ENCODE data around the gene CDK4. TPM values are rescaled to one million over a fixed set of nuclear protein-coding genes. Genes with fewer than 3 reads are reported as not detected.

CDK4 gene
- polyA plus RNA-seq, 2 donors: 22.1 to 52.6 TPM

GRCh38 chr12:57751432-57751787 is 700 bp downstream of the CDK4 start:
- Histone ChIP-seq H3K27ac (ENCODE audit: low read depth in 2 of 2, low read length in 1 of 2) (peak overlapping the region; percentile 71 to 88), H3K4me3 (ENCODE audit: low read depth in 1 of 2, low read length in 2 of 2) (peak overlapping the region; percentile 58 to 72), H3K27me3 (ENCODE audit: control insufficient read depth in 1 of 2, insufficient read depth in 2 of 2, low read length in 2 of 2) (no peaks in the 10 kb centered on the region), H3K9me3 (ENCODE audit: control insufficient read depth in 2 of 2, insufficient read depth in 1 of 2, low read depth in 1 of 2, low read length in 1 of 2) (no peaks in the 10 kb centered on the region), H3K36me3 (ENCODE audit: control insufficient read depth in 2 of 2, insufficient read depth in 2 of 2, low read length in 1 of 2) (peaks cover 0 to 11% of the 10 kb centered on the region in 2 donors), H3K4me1 (ENCODE audit: control insufficient read depth in 2 of 2, insufficient read depth in 2 of 2, low read length in 1 of 2) (peaks cover 6 to 8% of the 10 kb centered on the region in 2 donors)
- 9 to 13% methylated on average over 8 of the region's 8 CpGs for WGBS, 2 donors

GRCh38 chr12:57750561-57751431 is 1.3 kb downstream of the CDK4 start:
- WGBS, 2 donors: 87% methylated on average over 15 of the region's 15 CpGs
- peak overlapping the region in 1 of 2 donors; percentile 88 for H3K27ac ChIP-seq (ENCODE audit: low read depth in 2 of 2, low read length in 1 of 2)
- peak overlapping the region; percentile 58 to 72 for H3K4me3 ChIP-seq (ENCODE audit: low read depth in 1 of 2, low read length in 2 of 2)

GRCh38 chr12:57749061-57749460 is 3.0 kb downstream of the CDK4 start:
- H3K27me3 ChIP-seq (ENCODE audit: control insufficient read depth in 1 of 2, insufficient read depth in 2 of 2, low read length in 2 of 2): no peaks in the 10 kb centered on the region
- peaks cover 0 to 11% of the 10 kb centered on the region in 2 donors for H3K36me3 ChIP-seq (ENCODE audit: control insufficient read depth in 2 of 2, insufficient read depth in 2 of 2, low read length in 1 of 2)
- no peak overlapping the region for H3K27ac ChIP-seq (ENCODE audit: low read depth in 2 of 2, low read length in 1 of 2)
- H3K4me1 ChIP-seq (ENCODE audit: control insufficient read depth in 2 of 2, insufficient read depth in 2 of 2, low read length in 1 of 2): peaks cover 6 to 15% of the 10 kb centered on the region in 2 donors
- WGBS, 2 donors: 92% methylated on average over 5 of the region's 5 CpGs
- no peaks in the 10 kb centered on the region for H3K9me3 ChIP-seq (ENCODE audit: control insufficient read depth in 2 of 2, insufficient read depth in 1 of 2, low read depth in 1 of 2, low read length in 1 of 2)
- H3K4me3 ChIP-seq (ENCODE audit: low read depth in 1 of 2, low read length in 2 of 2): no peak overlapping the region

More at GRCh38 chr12:57750561-57751431, 1.3 kb downstream of the CDK4 start:
- Histone ChIP-seq H3K36me3 (ENCODE audit: control insufficient read depth in 2 of 2, insufficient read depth in 2 of 2, low read length in 1 of 2) (peaks cover 0 to 11% of the 10 kb centered on the region in 2 donors), H3K9me3 (ENCODE audit: control insufficient read depth in 2 of 2, insufficient read depth in 1 of 2, low read depth in 1 of 2, low read length in 1 of 2) (no peaks in the 10 kb centered on the region), H3K27me3 (ENCODE audit: control insufficient read depth in 1 of 2, insufficient read depth in 2 of 2, low read length in 2 of 2) (no peaks in the 10 kb centered on the region), H3K4me1 (ENCODE audit: control insufficient read depth in 2 of 2, insufficient read depth in 2 of 2, low read length in 1 of 2) (peaks cover 6 to 9% of the 10 kb centered on the region in 2 donors)

- H3K4me3 ChIP-seq (ENCODE audit: low read depth in 1 of 2, low read length in 2 of 2): peak overlapping the region in 1 of 2 donors; percentile 95
- H3K27ac ChIP-seq (ENCODE audit: low read depth in 2 of 2, low read length in 1 of 2): peak overlapping the region in 1 of 2 donors; percentile 99
- H3K4me1 ChIP-seq (ENCODE audit: control insufficient read depth in 2 of 2, insufficient read depth in 2 of 2, low read length in 1 of 2): peaks cover under 1 to 11% of the 10 kb centered on the region in 2 donors
- WGBS, 2 donors: 65 to 85% methylated on average over 3 of the region's 3 CpGs
- no peaks in the 10 kb centered on the region for H3K9me3 ChIP-seq (ENCODE audit: control insufficient read depth in 2 of 2, insufficient read depth in 1 of 2, low read depth in 1 of 2, low read length in 1 of 2)
- no peaks in the 10 kb centered on the region for H3K27me3 ChIP-seq (ENCODE audit: control insufficient read depth in 1 of 2, insufficient read depth in 2 of 2, low read length in 2 of 2)
- peaks cover 0 to 11% of the 10 kb centered on the region in 2 donors for H3K36me3 ChIP-seq (ENCODE audit: control insufficient read depth in 2 of 2, insufficient read depth in 2 of 2, low read length in 1 of 2)
Observed at GRCh38 chr12:57746025-57746424, 6.1 kb downstream of the CDK4 start.

GRCh38 chr12:57745485-57745881 is 6.6 kb downstream of the CDK4 start:
- Histone ChIP-seq H3K9me3 (ENCODE audit: control insufficient read depth in 2 of 2, insufficient read depth in 1 of 2, low read depth in 1 of 2, low read length in 1 of 2) (no peaks in the 10 kb centered on the region), H3K4me3 (ENCODE audit: low read depth in 1 of 2, low read length in 2 of 2) (peak overlapping the region; percentile 71 to 95), H3K4me1 (ENCODE audit: control insufficient read depth in 2 of 2, insufficient read depth in 2 of 2, low read length in 1 of 2) (peaks cover 0 to 9% of the 10 kb centered on the region in 2 donors), H3K27ac (ENCODE audit: low read depth in 2 of 2, low read length in 1 of 2) (peak overlapping the region; percentile 92 to 99), H3K36me3 (ENCODE audit: control insufficient read depth in 2 of 2, insufficient read depth in 2 of 2, low read length in 1 of 2) (peaks cover 0 to 7% of the 10 kb centered on the region in 2 donors), H3K27me3 (ENCODE audit: control insufficient read depth in 1 of 2, insufficient read depth in 2 of 2, low read length in 2 of 2) (no peaks in the 10 kb centered on the region)
- 37 to 46% methylated on average over 8 of the region's 8 CpGs for WGBS, 2 donors

- peaks cover 0 to 7% of the 10 kb centered on the region in 2 donors for H3K36me3 ChIP-seq (ENCODE audit: control insufficient read depth in 2 of 2, insufficient read depth in 2 of 2, low read length in 1 of 2)
Observed at GRCh38 chr12:57744777-57745484, 7.2 kb downstream of the CDK4 start, which contains the start of gene TSPAN31. Gene TSPAN31 (plus strand): TSS chr12:57745039. CDS start chr12:57745155, 116 bp downstream.

GRCh38 chr12:57744194-57744776 is 7.8 kb downstream of the CDK4 start:
- Histone ChIP-seq H3K36me3 (ENCODE audit: control insufficient read depth in 2 of 2, insufficient read depth in 2 of 2, low read length in 1 of 2) (peaks cover 0 to 7% of the 10 kb centered on the region in 2 donors), H3K4me3 (ENCODE audit: low read depth in 1 of 2, low read length in 2 of 2) (peak overlapping the region; percentile 44 to 95), H3K27me3 (ENCODE audit: control insufficient read depth in 1 of 2, insufficient read depth in 2 of 2, low read length in 2 of 2) (peaks cover 0 to 7% of the 10 kb centered on the region in 2 donors), H3K27ac (ENCODE audit: low read depth in 2 of 2, low read length in 1 of 2) (peak overlapping the region; percentile 87 to 93), H3K4me1 (ENCODE audit: control insufficient read depth in 2 of 2, insufficient read depth in 2 of 2, low read length in 1 of 2) (peaks cover 0 to 9% of the 10 kb centered on the region in 2 donors), H3K9me3 (ENCODE audit: control insufficient read depth in 2 of 2, insufficient read depth in 1 of 2, low read depth in 1 of 2, low read length in 1 of 2) (no peaks in the 10 kb centered on the region)
- WGBS, 2 donors: 10 to 11% methylated on average over 21 of the region's 21 CpGs

More at GRCh38 chr12:57744777-57745484, 7.2 kb downstream of the CDK4 start, which contains the start of gene TSPAN31:
- Histone ChIP-seq H3K27me3 (ENCODE audit: control insufficient read depth in 1 of 2, insufficient read depth in 2 of 2, low read length in 2 of 2) (peaks cover 0 to under 1% of the 10 kb centered on the region in 2 donors), H3K27ac (ENCODE audit: low read depth in 2 of 2, low read length in 1 of 2) (peak within 1 kb of the TSS; percentile 92 to 99), H3K4me1 (ENCODE audit: control insufficient read depth in 2 of 2, insufficient read depth in 2 of 2, low read length in 1 of 2) (peaks cover 0 to 9% of the 10 kb centered on the region in 2 donors), H3K4me3 (ENCODE audit: low read depth in 1 of 2, low read length in 2 of 2) (peak within 1 kb of the TSS; percentile 71 to 95), H3K9me3 (ENCODE audit: control insufficient read depth in 2 of 2, insufficient read depth in 1 of 2, low read depth in 1 of 2, low read length in 1 of 2) (no peaks in the 10 kb centered on the region)
- WGBS, 2 donors: 1 to 2% methylated on average over 29 of the region's 29 CpGs

GRCh38 chr12:57743769-57744168 is 8.3 kb downstream of the CDK4 start:
- no peak overlapping the region for H3K27ac ChIP-seq (ENCODE audit: low read depth in 2 of 2, low read length in 1 of 2)
- H3K4me1 ChIP-seq (ENCODE audit: control insufficient read depth in 2 of 2, insufficient read depth in 2 of 2, low read length in 1 of 2): peaks cover 0 to 9% of the 10 kb centered on the region in 2 donors
- WGBS, 2 donors: 89 to 90% methylated on average over 2 of the region's 2 CpGs
- H3K4me3 ChIP-seq (ENCODE audit: low read depth in 1 of 2, low read length in 2 of 2): peak overlapping the region in 1 of 2 donors; percentile 95
- H3K9me3 ChIP-seq (ENCODE audit: control insufficient read depth in 2 of 2, insufficient read depth in 1 of 2, low read depth in 1 of 2, low read length in 1 of 2): no peaks in the 10 kb centered on the region
- H3K27me3 ChIP-seq (ENCODE audit: control insufficient read depth in 1 of 2, insufficient read depth in 2 of 2, low read length in 2 of 2): peaks cover 0 to 9% of the 10 kb centered on the region in 2 donors
- H3K36me3 ChIP-seq (ENCODE audit: control insufficient read depth in 2 of 2, insufficient read depth in 2 of 2, low read length in 1 of 2): peaks cover 0 to 3% of the 10 kb centered on the region in 2 donors

All from esophagus (tissue), 2 donors.